GM18505 (cell line): ENCODE results near the gene CAMKK2.
A peak's percentile ranks its signal among the peaks of the same experiment; 100 is the strongest.
"Not testable (repeated sequence)": the region's sequence is repeated elsewhere in the genome, so short reads cannot be mapped to it uniquely, and the experiment has no call there.

Experiments used
- ATAC-seq: cut with Tn5 transposase; IDR thresholded peaks from one replicate; pipeline ENCODE4 v1.9.1; 2021; ENCODE audit not compliant: unreplicated experiment
- POLR2A ChIP-seq: IDR thresholded peaks from 4 replicates; pipeline ENCODE4 v1.6.1; 2011; ENCODE audit warnings: borderline replicate concordance; ENCODE audit not compliant: insufficient read depth, insufficient read length; ENCODE audit errors: extremely low read depth

The CAMKK2 gene

DNA sequence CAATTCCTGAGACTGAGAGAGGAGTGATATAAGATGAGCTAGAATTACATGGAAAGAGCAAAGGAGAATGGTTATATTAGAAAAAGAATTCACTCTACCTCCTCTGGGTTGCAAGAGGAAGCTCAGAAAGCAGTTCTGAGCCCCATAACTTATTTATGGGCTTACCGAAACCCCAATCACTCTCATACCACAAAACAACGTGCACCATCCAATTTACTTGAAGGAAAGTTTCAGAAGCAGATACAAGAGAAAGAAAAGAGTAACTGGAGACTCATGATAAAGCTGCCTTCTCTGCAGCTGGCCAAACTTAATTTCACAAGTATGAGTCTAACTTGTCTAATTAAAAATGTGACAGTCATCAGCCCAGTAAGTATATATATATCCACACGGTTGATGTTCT is 27.4 kb upstream of the CAMKK2 start:
- no peak for ATAC-seq
- no peak for TF ChIP-seq POLR2A

DNA sequence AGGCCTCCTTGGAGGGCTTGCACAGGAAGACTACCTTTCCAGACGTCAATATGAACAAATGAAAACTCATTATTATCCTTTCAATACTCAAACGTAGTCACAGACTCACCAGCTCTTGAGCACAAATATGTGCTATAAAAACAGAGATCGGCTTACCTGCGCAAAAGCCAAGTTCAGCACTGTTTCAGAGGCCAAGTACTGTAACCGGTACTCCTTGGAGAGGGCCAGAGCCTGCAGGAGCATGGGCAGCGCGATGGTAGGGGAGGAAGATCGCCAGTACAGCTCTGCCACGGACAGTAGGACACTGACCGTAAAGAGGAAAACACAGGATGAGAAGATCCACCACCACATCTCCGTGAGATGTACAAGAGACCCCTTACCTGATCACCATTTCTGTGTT is 21.6 kb upstream of the CAMKK2 start:
- TF ChIP-seq POLR2A: no peak
- no peak for ATAC-seq

DNA sequence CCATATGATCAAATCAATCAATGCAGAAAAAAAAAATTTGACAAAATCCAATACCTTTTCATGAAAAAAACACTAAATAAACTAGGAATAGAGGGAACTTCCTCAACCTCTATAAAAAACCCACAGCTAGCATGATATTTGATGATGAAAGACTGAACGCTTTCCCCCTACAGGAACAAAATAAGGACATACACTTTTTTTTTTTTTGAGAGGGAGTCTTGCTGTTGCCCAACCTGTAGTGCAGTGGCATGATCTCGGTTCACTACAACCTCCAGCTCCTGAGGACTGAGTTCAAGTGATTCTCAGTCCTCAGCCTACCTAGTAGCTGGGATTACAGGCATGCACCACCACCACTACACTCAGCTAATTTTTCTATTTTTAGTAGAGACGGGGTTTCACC is 17.9 kb upstream of the CAMKK2 start:
- ATAC-seq: no peak
- TF ChIP-seq POLR2A: no peak

DNA sequence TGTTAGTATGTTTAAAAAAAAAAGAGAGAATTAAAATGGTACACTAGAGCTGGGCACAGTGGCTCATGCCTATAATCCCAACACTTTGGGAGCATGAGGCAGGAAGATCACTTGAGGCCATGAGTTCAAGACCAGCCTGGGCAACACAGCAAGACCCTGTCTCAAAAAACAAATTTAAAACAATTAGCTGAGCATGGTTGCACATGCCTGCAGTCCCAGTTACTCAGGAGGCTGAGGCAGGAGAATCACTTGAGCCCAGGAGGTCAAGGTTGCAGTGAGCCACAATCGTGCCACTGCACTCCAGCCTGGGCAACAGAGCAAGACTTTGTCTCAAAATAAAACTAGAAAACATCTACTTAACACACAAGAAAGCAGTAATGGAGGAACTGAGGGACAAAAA is 13.7 kb upstream of the CAMKK2 start:
- ATAC-seq: not testable (repeated sequence)

DNA sequence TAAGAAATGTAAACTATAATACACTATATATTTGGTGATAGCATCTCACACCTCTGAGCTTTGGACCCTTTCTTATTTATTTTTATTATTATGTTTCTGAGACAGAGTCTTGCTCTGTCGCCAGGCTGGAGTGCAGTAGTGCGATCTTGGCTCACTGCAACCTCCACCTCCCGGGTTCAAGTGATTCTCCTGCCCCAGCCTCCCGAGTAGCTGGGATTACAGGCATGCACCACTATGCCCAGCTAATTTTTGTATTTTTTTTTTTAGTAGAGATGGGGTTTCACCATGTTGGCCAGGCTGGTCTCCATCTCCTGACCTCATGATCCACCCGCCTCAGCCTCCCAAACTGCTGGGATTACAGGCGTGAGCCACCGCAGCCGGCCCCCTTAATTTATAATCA is 10.9 kb upstream of the CAMKK2 start:
- not testable (repeated sequence) for ATAC-seq

DNA sequence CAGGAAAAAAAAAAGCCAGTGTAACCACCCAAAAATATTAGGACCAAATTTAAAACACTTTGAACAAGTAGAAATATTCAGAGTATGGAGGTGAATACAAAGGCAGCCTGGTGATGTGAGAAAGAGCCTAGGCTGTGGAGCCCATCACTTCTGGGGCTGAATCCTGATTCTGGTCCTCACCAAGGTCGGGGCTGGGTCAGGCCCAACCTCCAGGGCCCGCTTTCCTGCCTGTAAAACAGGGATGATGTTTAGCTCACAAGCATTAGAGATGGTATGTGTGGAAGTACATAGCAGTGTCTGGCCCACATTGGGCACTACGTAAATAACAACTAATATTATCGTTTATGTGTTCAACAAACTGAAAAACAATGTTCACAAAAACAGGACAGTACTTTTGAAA is 7.8 kb upstream of the CAMKK2 start:
- no peak for ATAC-seq
- TF ChIP-seq POLR2A: no peak

DNA sequence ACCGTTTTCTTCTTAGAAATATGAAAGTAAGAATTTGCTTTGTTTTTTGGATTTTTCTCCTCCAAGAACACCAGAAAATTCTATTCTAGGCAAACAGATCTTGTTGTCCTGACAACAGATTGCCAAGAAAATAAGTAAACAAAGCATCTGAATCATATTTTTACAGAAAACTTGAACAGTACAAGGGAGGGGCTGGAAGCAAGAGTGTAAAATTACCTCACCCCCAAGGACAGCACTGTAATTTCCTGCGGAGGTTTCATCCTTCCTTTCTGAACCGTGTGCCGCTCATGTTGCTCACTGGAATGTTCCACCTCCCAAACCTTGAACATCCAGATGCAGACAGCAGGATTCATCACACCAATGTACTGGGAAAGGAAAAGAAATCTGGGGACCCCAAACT is 5.4 kb upstream of the CAMKK2 start:
- no peak for ATAC-seq

DNA sequence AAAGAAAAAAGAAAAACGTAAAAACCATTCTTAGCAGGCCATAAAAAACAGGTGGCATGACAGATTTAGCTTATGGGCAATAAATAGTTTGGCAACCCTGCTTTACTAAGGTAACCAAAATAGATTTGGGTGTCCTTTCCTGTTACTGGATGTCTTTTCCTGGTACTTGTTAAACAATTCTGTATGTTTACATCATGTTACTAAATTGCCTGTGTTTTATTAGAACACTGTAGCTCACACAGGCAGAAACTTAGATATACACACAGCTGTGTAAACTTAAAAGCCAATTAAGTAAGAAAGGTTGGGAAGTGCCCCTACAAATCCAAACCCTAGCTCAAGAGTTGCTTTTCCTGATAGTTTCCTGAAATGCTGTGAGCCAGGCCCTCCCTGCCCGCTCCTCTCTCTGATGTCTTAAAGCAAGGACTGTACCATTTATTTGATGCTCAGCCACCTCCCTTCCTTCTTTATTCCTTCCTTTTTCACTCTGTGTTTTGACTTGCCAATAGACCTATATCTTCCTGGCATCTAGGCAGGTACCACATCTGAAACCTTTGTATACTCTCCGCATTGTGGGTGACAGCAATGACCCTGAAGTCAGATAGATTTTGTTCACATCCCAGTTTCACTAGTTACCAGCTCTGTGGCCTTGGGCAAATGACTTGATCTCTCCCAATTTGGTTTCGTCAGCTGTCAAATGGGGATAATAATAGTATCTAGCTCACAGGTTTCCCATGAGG is 3.7 kb upstream of the CAMKK2 start:
- no peak for ATAC-seq
- no peak for TF ChIP-seq POLR2A

More for the DNA sequence above, 5.4 kb upstream of the CAMKK2 start:
- TF ChIP-seq POLR2A: no peak

DNA sequence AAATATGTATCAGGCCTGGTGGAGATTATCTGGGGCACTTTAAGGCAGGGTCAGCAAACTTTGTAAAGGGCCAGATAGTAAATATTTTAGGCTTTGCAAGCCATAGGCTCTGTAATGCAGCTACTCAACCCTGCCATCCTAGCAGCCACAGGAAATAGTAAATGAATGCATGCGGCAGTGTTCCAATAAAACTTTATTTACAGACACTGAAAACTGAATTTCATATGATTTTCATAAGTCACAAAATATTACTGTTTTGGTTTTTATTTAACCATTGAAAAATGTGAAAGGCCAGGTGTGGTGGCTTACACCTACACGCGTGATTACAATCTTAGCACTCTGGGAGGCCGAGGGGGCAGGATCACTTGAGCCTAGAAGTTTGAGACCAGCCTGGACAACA is 3.2 kb upstream of the CAMKK2 start:
- no peak for ATAC-seq
- TF ChIP-seq POLR2A: no peak

DNA sequence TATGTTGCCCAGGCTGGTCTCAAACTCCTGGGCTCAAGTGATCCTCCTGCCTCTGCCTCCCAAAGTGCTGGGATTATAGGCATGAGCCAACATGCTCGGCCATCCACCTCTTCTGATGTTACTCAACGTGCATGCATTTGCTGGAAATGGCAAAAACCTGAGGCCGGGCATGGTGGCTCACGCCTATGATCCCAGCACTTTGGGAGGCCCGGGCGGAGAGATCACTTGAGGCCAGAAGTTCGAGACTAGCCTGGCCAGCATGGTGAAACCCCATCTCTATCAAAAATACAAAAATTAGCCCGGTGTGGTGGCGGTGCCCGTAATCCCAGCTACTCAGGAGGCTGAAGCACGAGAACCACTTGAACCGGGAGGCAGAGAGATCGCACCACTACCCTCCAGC is 1.9 kb upstream of the CAMKK2 start:
- ATAC-seq: not testable (repeated sequence)

DNA sequence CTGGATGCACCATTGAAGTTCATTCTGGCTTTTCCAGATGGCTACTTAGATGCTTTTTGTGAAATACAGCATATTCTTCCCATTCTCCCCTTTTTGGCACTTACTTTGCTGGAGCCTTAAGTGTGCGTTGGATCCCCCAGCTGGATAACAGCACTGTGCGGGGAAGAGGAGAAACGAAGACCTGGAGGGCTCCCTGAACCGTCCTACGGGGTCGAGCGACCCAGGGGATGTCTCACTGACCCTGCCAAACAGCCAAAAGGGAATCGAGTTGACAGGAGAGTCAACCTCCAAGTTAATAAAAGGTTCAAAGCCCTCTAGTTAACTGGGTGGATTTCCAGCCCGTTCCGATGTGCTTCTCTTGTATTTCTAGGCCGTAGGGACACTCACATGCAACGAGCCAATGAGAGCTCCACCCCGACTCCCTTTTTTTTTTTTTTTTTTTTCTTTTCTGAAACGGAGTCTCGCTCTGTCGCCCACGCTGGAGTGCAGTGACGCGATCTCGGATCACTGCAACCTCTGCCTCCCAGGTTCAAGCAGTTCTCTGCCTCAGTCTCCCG is 1.0 kb upstream of the CAMKK2 start:
- TF ChIP-seq POLR2A: no peak
- no peak for ATAC-seq

DNA sequence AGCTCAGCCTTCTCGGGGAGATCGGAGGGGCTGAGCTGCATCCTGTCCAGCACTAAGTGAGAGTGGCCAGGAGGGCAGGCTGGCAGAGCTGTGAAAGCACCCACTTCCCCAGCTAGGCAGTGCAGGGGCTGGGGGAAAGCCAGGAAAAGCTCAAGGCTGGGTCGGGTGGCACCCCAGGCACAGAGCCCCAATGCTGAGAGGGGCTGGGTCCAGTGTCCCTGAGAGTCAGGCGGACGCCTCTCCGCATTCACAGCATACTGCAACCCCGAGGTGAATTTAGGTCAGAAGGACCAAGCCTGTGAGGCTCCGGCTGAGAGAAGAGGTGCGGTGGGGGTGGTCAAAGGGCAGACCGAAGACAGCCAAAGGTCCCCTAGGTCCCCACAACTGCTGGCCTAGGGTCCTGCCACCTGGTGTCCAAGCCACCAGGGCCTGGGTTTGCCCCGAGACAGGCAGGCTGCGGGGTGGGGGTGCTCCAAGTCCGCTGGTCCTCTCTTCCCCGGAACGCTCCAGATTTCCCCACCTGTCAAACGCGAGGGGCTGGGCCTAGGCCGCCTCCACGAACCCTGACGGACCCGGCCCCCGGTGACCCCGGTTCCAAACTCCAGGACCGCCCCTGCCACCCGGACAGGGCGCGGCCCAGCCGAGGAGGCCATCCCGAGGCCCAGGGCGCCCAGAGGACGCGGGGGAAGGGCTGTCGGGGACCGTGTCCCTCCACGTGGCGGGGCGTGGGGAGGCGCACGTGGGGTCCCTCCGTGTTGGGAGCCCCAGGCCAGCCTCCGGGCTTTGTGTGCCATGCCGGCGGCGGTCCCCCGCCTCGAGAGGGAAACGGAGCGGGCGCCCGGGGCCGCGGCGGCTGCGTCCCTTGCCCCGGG is 527 bp downstream of the CAMKK2 start:
- peak; percentile 32 for ATAC-seq
- TF ChIP-seq POLR2A: no peak

DNA sequence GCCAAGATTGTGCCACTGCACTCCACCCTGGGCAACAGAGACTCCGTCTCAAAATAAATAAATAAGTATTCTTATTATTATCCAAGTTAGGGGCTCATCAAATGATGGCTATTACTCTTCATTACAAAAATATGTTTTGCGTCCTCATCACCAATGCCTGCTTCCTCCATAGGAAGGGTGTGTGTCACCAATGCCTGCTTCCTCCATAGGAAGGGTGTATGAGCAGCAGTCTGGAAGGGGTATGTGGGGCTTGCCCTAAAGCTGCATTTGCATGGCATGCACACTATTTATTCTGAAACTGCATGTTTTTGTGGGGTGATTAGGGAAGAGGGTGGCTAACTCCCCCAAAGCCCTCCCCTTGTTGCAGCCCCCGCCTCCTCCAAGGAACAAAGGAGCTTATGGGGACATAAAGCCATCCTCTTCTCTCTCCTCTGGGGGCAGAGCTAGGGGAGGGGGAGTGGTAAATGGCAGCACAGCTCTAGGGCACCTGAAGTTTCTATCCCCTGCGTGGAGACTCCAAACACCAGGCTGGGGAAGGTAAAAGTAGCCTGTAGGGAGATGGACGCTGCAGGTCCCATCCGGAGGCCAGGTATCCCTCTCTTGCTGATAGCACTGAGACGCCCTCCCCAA is 1.3 kb downstream of the CAMKK2 start:
- TF ChIP-seq POLR2A: no peak
- ATAC-seq: no peak
